GM19238 (cell line): ENCODE data around the gene C15orf40.
"Not testable (repeated sequence)": the region's sequence is repeated elsewhere in the genome, so short reads cannot be mapped to it uniquely, and the experiment has no call there.

Source experiments
- DNase-seq: peaks from one replicate; pipeline ENCODE4 v3.0.0; 2011; ENCODE audit warnings: low spot score; ENCODE audit not compliant: insufficient read length

The C15orf40 gene

GRCh38 chr15:82952158-82953081, 59.0 kb downstream of the C15orf40 start, which contains the start of gene HOMER2:
TSS of gene HOMER2 (minus strand) at chr15:82952720. CDS start at chr15:82952535, 185 bp downstream.
- DNase-seq: no peak

- DNase-seq: no peak
These were observed 59.8 kb downstream of the C15orf40 start for GRCh38 chr15:82951472-82952157.

DNA sequence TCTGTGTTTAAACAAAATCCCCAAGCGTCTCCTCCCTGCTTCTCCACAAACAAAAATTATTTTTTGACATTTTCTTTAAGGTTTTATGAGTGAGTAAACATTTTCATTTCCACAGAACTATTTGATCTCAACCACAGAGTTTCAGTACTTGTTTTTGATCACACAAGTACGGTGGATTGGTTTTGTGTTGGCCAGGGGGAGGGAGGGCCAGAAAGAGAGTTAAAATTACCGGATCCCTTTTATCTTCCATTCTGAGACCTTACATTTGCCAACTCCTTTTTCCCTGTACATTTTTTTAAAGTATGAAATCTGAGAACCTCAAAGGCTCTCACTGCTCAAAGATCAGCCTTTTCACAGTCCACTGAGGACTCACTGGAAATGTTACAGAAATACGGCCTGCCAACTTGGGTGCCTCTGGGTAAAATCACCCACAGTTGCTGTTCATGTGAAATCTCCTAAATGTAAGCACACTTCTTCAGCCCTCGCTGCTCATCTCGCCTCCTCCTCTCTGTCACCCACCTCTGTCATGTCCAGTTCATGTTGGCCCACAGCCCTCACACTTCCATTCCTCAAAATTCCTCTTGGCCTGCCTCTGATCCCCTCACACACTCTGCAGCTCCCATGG, 60.6 kb downstream of the C15orf40 start:
- no peak for DNase-seq

DNA sequence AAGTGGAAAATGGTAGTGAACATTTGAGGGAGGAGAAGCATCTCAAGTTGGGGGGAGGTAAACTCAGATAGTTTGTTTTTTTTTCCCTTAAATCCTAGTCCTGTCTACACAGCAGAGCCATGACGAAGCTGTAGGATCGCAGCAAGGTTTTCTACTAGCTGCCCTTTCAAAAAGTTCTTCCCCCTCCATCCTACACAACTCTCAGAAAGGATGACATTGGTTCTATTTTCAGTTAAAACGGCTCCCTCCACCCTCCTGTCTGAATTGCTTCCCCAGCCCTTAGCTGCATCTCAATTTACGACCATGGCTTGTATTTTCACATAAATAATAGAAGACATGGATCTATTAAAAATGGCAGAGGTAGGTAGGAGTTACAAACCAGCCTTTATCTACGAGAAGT, 61.1 kb downstream of the C15orf40 start:
- no peak for DNase-seq

GRCh38 chr15:82946155-82946701, 65.2 kb downstream of the C15orf40 start:
- DNase-seq: no peak

DNA sequence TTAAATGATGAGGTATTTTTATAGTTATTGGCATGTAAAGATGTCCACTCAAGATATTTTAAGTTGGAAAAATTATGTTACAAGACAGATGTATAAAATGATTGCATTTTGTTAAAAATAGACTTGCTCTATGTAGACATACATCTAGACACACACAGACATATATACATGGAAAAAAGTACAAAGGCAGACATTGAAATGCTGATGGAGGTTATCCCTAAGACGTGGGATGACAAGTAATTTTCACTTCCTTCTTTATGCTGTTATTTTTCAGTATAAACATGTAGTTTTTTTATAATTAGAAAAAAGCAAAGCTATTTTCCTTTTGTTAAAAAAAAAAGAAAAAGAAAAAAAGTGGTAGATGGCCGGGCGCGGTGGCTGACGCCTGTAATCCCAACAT, 66.1 kb downstream of the C15orf40 start:
- no peak for DNase-seq

DNA sequence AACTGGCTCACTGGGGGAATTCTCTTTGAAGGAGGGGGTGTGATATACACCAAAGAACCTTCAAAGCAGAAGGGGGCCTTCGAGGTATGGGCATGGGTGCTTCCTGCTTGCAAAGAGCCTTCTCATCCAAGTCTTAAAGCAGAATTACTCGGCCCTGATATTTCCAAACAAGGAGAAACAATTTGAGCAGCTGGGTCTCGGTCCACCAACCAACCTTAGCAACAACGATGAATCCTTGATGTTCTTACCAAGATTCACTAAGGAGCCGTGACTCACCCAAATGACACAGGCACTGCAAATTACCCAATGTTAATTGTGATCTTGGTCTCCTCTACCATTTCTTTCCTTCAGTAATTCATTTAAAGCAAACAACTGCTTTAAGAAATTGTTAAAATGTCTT, 66.6 kb downstream of the C15orf40 start:
- DNase-seq: no peak

DNA sequence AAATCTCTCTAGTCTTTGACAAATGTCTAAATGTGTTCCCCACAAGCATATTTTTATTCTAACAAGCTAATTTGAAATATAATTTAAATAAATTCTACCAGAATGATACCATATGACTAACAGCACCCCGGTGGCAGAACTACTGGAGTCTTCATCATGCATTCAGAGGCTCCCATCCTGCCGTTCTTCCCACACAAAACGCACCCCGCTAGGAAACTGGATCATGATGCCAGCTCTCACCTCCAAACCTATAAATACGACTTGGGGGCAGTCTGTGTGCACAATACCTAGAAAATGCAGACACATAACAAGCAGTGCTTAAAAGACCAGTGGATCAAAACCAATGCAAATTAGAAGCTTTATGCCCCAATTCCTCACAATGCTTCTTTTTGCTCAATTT, 67.4 kb downstream of the C15orf40 start:
- DNase-seq: no peak

DNA sequence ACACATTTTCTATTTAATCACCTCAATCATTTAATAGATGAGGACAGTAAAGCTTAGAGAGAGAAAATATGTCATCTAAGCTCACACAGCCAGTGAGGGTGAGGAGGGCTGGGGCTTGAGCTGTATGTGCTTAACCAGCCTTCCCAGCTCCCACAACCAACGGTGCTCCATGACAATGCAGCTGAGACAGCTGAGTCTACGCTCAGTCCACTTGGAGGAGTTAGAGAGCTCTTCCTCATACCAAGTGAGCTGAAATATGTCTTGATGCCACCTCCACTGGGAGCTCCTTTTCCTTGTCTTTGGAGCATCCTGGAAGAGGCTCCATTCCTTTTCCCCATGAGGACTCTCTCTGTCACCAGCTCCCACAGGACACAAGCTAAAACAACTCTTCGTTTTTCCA, 68.3 kb downstream of the C15orf40 start:
- DNase-seq: no peak

GRCh38 chr15:82942691-82943090, 68.7 kb downstream of the C15orf40 start:
- no peak for DNase-seq

- not testable (repeated sequence) for DNase-seq
These were observed 71.8 kb downstream of the C15orf40 start for GRCh38 chr15:82939678-82940077.
